ENCODE measurements around the gene AHSG. TPM values are rescaled to one million over a fixed set of nuclear protein-coding genes. Genes with fewer than 3 reads are reported as not detected.

The AHSG gene
- total and polyA plus RNA-seq, 4 donors = 0.03 to 0.92 (median 0.20) TPM; not detected in 1

DNA sequence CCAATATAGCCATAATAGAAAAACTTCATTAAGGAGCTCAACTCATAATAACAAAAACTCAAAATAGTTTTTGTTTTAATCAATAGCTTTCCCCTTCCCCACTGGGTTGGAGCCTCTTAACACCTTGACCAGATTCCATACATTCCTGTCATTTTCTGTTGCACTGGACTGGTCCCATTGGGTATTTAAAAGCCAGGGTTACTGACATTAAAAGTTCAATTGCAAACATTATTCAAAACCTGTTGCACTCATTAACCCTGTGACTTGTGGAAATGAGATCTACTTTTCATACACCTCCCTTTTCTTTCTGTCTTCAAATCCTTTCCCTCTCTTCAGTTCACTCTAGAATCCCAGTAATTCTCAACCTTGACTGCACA lies 51.2 kb downstream of the AHSG start:
- TF ChIP-seq CTCF (IDR thresholded peaks at IDR 0.05; ENCODE audit: control extremely low read depth, extremely low read depth) = no peak
- peaks cover 2 to 4% (median 3%) of the 10 kb centered on the region in 3 donors for H3K27me3 ChIP-seq (ENCODE audit: control insufficient read depth in 3 of 3, insufficient read depth in 3 of 3, low read length in 2 of 3)
- H3K4me1 ChIP-seq (ENCODE audit: control insufficient read depth in 5 of 5, insufficient read depth in 5 of 5, low read length in 5 of 5) = no peaks in the 10 kb centered on the region
- H3K36me3 ChIP-seq (ENCODE audit: control insufficient read depth in 4 of 4, insufficient read depth in 4 of 4, low read length in 4 of 4) = no peaks in the 10 kb centered on the region
- DNase-seq = no peak
- H3K9me3 ChIP-seq (ENCODE audit: control insufficient read depth in 4 of 4, insufficient read depth in 3 of 4, low read length in 3 of 4) = no peaks in the 10 kb centered on the region
- H3K4me3 ChIP-seq = no peak overlapping the region
- no peak for ATAC-seq (ENCODE audit: insufficient read depth, low FRiP score)
- no peak overlapping the region for H3K27ac ChIP-seq (ENCODE audit: low read depth in 1 of 2, low read length in 1 of 2)
- H3K9ac ChIP-seq (ENCODE audit: insufficient read depth in 1 of 2, low read length in 2 of 2) = no peak overlapping the region

DNA sequence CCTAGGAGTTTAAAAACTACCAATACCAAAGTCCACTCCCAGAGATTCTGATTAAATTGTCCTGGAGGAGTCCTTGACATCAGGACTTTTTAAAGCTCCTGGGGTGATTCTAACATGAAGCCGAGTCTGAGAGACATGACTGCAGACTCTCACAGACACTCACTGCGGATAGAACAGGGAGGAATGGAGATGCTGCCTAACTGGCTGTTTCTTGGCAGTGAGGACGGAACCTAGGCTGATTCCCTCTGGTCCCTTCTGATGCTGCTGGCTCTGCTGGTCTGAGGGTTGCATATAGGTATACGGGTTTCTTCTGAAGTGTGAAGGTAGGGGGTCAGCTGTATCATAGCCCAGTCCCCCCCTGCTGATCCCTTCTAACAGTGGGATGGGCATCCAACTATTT lies 51.6 kb downstream of the AHSG start:
- H3K4me1 ChIP-seq (ENCODE audit: control insufficient read depth in 5 of 5, insufficient read depth in 5 of 5, low read length in 5 of 5) = no peaks in the 10 kb centered on the region
- H3K9ac ChIP-seq (ENCODE audit: insufficient read depth in 1 of 2, low read length in 2 of 2) = no peak overlapping the region
- no peaks in the 10 kb centered on the region for H3K9me3 ChIP-seq (ENCODE audit: control insufficient read depth in 4 of 4, insufficient read depth in 3 of 4, low read length in 3 of 4)
- DNase-seq (no peak), ATAC-seq (ENCODE audit: insufficient read depth, low FRiP score) (no peak)
- 56 to 74% methylated on average over 4 of the region's 4 CpGs for WGBS, 2 donors
- H3K27me3 ChIP-seq (ENCODE audit: control insufficient read depth in 3 of 3, insufficient read depth in 3 of 3, low read length in 2 of 3) = peaks cover 2 to 4% (median 3%) of the 10 kb centered on the region in 3 donors
- no peaks in the 10 kb centered on the region for H3K36me3 ChIP-seq (ENCODE audit: control insufficient read depth in 4 of 4, insufficient read depth in 4 of 4, low read length in 4 of 4)
- H3K27ac ChIP-seq (ENCODE audit: low read depth in 1 of 2, low read length in 1 of 2) = no peak overlapping the region
- no peak for TF ChIP-seq CTCF (IDR thresholded peaks at IDR 0.05; ENCODE audit: control extremely low read depth, extremely low read depth)
- no peak overlapping the region for H3K4me3 ChIP-seq

DNA sequence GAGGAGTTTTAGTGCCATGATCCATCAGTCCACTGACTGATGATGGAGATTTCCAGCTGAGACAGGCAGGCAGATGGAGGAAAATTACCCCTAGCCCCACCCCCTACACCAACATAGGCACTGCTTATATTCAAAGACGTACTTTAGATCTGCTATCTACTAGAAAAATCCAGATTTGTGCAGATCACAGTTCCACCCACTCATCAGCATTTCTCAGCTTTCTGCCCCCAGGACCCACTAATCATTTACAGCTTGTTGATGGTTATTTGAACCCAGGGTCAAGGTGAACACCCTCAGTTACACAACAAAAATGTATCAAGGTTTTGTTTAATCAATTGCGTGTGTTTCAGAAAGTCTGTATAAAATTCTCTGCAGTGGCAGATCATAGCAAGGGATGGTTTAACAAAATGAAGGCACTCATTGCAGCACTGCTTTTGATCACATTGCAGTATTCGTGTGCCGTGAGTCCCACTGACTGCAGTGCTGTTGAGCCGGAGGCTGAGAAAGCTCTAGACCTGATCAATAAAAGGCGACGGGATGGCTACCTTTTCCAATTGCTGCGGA lies 52.8 kb downstream of the AHSG start, which contains the start of gene HRG:
Gene HRG, plus strand, starts transcription at position 390 of the 564 bp plus-strand sequence. Its CDS starts 18 bp downstream, at position 408.
- no peak within 1 kb of the TSS for H3K27ac ChIP-seq (ENCODE audit: low read depth in 1 of 2, low read length in 1 of 2)
- peaks cover 2 to 4% (median 3%) of the 10 kb centered on the region in 3 donors for H3K27me3 ChIP-seq (ENCODE audit: control insufficient read depth in 3 of 3, insufficient read depth in 3 of 3, low read length in 2 of 3)
- 87 to 89% methylated on average over 8 of the region's 8 CpGs for WGBS, 2 donors
- TF ChIP-seq CTCF (IDR thresholded peaks at IDR 0.05; ENCODE audit: control extremely low read depth, extremely low read depth) = no peak
- no peak within 1 kb of the TSS for H3K4me3 ChIP-seq
- H3K4me1 ChIP-seq (ENCODE audit: control insufficient read depth in 5 of 5, insufficient read depth in 5 of 5, low read length in 5 of 5) = no peaks in the 10 kb centered on the region
- H3K9ac ChIP-seq (ENCODE audit: insufficient read depth in 1 of 2, low read length in 2 of 2) = no peak within 1 kb of the TSS
- DNase-seq (no peak), ATAC-seq (ENCODE audit: insufficient read depth, low FRiP score) (no peak)
- no peaks in the 10 kb centered on the region for H3K9me3 ChIP-seq (ENCODE audit: control insufficient read depth in 4 of 4, insufficient read depth in 3 of 4, low read length in 3 of 4)
- no peaks in the 10 kb centered on the region for H3K36me3 ChIP-seq (ENCODE audit: control insufficient read depth in 4 of 4, insufficient read depth in 4 of 4, low read length in 4 of 4)

- no peak overlapping the region for H3K4me3 ChIP-seq
- H3K36me3 ChIP-seq (ENCODE audit: control insufficient read depth in 4 of 4, insufficient read depth in 4 of 4, low read length in 4 of 4) = no peaks in the 10 kb centered on the region
- no peak overlapping the region for H3K27ac ChIP-seq (ENCODE audit: low read depth in 1 of 2, low read length in 1 of 2)
- H3K9me3 ChIP-seq (ENCODE audit: control insufficient read depth in 4 of 4, insufficient read depth in 3 of 4, low read length in 3 of 4) = no peaks in the 10 kb centered on the region
- H3K4me1 ChIP-seq (ENCODE audit: control insufficient read depth in 5 of 5, insufficient read depth in 5 of 5, low read length in 5 of 5) = no peaks in the 10 kb centered on the region
- no peak for TF ChIP-seq CTCF (IDR thresholded peaks at IDR 0.05; ENCODE audit: control extremely low read depth, extremely low read depth)
- 76 to 81% methylated on average over 6 of the region's 6 CpGs for WGBS, 2 donors
- H3K27me3 ChIP-seq (ENCODE audit: control insufficient read depth in 3 of 3, insufficient read depth in 3 of 3, low read length in 2 of 3) = peaks cover 2 to 4% (median 3%) of the 10 kb centered on the region in 3 donors
- no peak for DNase-seq
- ATAC-seq (ENCODE audit: insufficient read depth, low FRiP score) = no peak
- no peak overlapping the region for H3K9ac ChIP-seq (ENCODE audit: insufficient read depth in 1 of 2, low read length in 2 of 2)
These were observed 55.6 kb downstream of the AHSG start for GRCh38 chr3:186668426-186668825.
